K562 (cell line): ENCODE results near the gene RSPH9. TPM values are rescaled to one million over a fixed set of nuclear protein-coding genes. Genes with fewer than 3 reads are reported as not detected.

Experiments used
- E2F3 ChIP-seq: fragments of 250-450 bp; sonication (Bioruptor Pico); IDR thresholded peaks from 2 replicates; pipeline ENCODE4 v1.4.0; 2020; ENCODE audit warnings: mild to moderate bottlenecking
- ERF ChIP-seq: fragments of 450-650 bp; formaldehyde crosslinking; IDR thresholded peaks from 2 replicates; pipeline ENCODE4 v1.4.0; 2020; ENCODE audit warnings: mild to moderate bottlenecking, mixed read lengths
- ESRRB ChIP-seq: fragments of 250-450 bp; sonication (Bioruptor Pico); IDR thresholded peaks from 2 replicates; pipeline ENCODE4 v1.5.0; 2020; ENCODE audit warnings: mild to moderate bottlenecking, moderate library complexity, borderline replicate concordance
- SMAD3 ChIP-seq: fragments of 450-650 bp; formaldehyde crosslinking; conservative IDR thresholded peaks from 2 replicates; pipeline ENCODE4 v1.4.0; 2020; ENCODE audit warnings: mild to moderate bottlenecking
- TCF7L2 ChIP-seq: fragments of 150-350 bp; IDR thresholded peaks from 2 replicates; pipeline ENCODE4 v1.6.1; 2016; ENCODE audit warnings: low read depth, mild to moderate bottlenecking, low read length, moderate library complexity
- TCFL5 ChIP-seq: fragments of 250-450 bp; sonication (Bioruptor Pico); conservative IDR thresholded peaks from 2 replicates; pipeline ENCODE4 v1.6.1; 2021; ENCODE audit warnings: mild to moderate bottlenecking, moderate library complexity, matching md5 sums
- TEAD2 ChIP-seq: fragments of 450-650 bp; IDR thresholded peaks from 2 replicates; pipeline ENCODE4 v1.6.1; 2016; ENCODE audit warnings: missing genetic modification characterization, control low read depth, missing compliant biosample characterization
- ZNF24 ChIP-seq: fragments of 450-650 bp; IDR thresholded peaks from 2 replicates; pipeline ENCODE4 v1.6.1; 2016
- polyA plus RNA-seq, 8 experiments: library from polyadenylated mRNA; depleted of rRNA in 4 of 8; stranded (reverse) in 5 of 8; unstranded in 3 of 8; fragments of >200 nt; fragmentation: Nextera tagmentation in 2 of 8; fragmentation: Illumina TruSeq in 1 of 8; extraction: Ambion mirVana in 2 of 8; extraction: Trizol in 1 of 8; gene quantifications; 2 replicates each; pipeline versions ENCODE4 v1.2.1 to v1.2.3, GENCODE V29; 2011 to 2014; ENCODE audit warnings: inconsistent platforms in 1 of 8, missing spikeins in 1 of 8
- total RNA-seq, 7 experiments: library from RNA; depleted of rRNA in 6 of 7; stranded (reverse); fragments of >200 nt in 6 of 7; fragmentation: Illumina TruSeq in 2 of 7; extraction: Trizol in 2 of 7; gene quantifications; 2 replicates each; pipeline versions ENCODE4 v1.2.1 to v1.2.3, GENCODE V29; 2011 to 2021; ENCODE audit warnings: low replicate concordance in 1 of 7
- TF ChIP-seq, protein P1 (sequence below): fragments of 450-650 bp; IDR thresholded peaks from 2 replicates; pipeline ENCODE4 v1.6.1; 2016; ENCODE audit warnings: missing biosample characterization, missing genetic modification characterization
- TF ChIP-seq, protein P2 (sequence below), 2 experiments: fragments of 200-800 bp in 1 of 2; sonication (Bioruptor generic) in 1 of 2; sonication (generic) in 1 of 2; formaldehyde crosslinking in 1 of 2; IDR thresholded peaks in 1 of 2; conservative IDR thresholded peaks in 1 of 2; 2 replicates each; pipeline versions ENCODE4 v1.5.0 to v1.6.1; 2016 to 2020; ENCODE audit warnings: missing compliant biosample characterization in 1 of 2, missing genetic modification characterization in 1 of 2, missing genetic modification reagents in 1 of 2
- TF ChIP-seq, protein P3 (sequence below): fragments of 250-450 bp; sonication (Bioruptor Pico); IDR thresholded peaks from 2 replicates; pipeline ENCODE4 v1.6.1; 2021; ENCODE audit warnings: mild to moderate bottlenecking
- TF ChIP-seq, protein P4 (sequence below), 2 experiments: fragments of 450-650 bp; conservative IDR thresholded peaks; 2 replicates each; pipeline ENCODE4 v1.6.1; 2017; ENCODE audit warnings: mild to moderate bottlenecking in 2 of 2, moderate library complexity in 2 of 2
- TF ChIP-seq, protein P5 (sequence below): sonication (generic); formaldehyde crosslinking; IDR thresholded peaks from 2 replicates; pipeline ENCODE4 v1.8.1; 2023; ENCODE audit warnings: mild to moderate bottlenecking, missing genetic modification reagents
- TF ChIP-seq, protein P6 (sequence below), 2 experiments: IDR thresholded peaks; 2 replicates each; pipeline ENCODE4 v1.6.1; 2012; ENCODE audit warnings: improper control_type of control experiment in 2 of 2, low read depth in 2 of 2, low read length in 2 of 2, borderline replicate concordance in 1 of 2

The RSPH9 gene
- total and polyA plus RNA-seq, 9 of the 15 experiments (the other 6 are each of a cell fraction or from before 2014, with no cell fraction given): 0.05 to 0.60 (median 0.39) TPM; not detected in 6

DNA sequence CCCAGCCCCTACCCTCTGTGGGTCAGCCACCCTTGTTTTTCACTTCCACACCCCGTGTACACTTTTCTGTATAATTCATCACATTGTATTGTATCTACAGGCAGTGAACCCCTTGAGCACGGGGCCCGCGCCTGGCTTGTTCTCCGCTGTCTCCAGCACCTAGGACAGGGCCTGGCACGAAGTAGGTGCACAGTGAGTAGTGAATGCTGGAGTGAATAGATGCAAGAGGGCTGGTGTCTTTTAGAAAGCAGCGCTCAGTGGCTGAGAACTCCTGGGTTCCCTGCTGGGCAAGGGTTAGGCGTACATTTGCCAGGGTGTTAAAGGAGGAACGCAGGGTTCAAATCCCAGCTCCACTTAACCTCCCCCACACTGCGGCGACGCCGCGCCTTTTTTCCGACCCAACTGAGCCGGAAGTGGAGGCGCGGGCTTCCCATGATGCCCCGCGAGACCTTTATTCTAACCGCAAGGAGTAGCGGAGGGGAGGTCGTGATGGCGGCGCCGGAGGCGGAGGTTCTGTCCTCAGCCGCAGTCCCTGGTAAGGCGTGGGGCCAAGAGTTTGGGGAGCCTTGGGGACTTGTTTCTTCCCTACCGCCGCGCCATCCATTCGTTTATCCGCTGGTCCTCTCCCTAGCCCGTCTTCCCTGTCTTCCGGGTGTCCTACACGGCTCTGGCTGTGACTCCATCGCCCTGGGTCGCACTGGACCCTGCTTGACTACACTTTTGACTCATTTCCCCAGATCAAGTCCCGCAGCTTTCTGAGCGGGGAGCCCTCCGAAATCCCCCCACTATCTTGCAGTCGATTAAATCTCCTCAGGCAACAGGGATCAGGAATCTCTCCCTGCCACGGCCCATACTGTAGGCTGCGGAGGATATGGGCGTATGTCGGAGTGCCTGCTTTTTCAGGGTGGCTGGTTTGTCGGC lies 9.2 kb upstream of the RSPH9 start, which contains the start of gene MAD2L1BP (continued):
- TF ChIP-seq ESRRB (no peak; the same call in 1 of the 2 replicates), SMAD3 (no peak), ZNF24 (no peak; the same call in 1 of the 2 replicates), E2F3 (CRISPR knock-in tag) (peak; percentile 92), TCFL5 (no peak), TCF7L2 (0 out of 2 replicates have a peak, but pooled peaks have one; percentile 9), TEAD2 (tag) (no peak), ERF (CRISPR knock-in tag) (no peak)
- TF ChIP-seq, protein P1, sequence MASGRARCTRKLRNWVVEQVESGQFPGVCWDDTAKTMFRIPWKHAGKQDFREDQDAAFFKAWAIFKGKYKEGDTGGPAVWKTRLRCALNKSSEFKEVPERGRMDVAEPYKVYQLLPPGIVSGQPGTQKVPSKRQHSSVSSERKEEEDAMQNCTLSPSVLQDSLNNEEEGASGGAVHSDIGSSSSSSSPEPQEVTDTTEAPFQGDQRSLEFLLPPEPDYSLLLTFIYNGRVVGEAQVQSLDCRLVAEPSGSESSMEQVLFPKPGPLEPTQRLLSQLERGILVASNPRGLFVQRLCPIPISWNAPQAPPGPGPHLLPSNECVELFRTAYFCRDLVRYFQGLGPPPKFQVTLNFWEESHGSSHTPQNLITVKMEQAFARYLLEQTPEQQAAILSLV (tag): no peak
- TF ChIP-seq, protein P2, sequence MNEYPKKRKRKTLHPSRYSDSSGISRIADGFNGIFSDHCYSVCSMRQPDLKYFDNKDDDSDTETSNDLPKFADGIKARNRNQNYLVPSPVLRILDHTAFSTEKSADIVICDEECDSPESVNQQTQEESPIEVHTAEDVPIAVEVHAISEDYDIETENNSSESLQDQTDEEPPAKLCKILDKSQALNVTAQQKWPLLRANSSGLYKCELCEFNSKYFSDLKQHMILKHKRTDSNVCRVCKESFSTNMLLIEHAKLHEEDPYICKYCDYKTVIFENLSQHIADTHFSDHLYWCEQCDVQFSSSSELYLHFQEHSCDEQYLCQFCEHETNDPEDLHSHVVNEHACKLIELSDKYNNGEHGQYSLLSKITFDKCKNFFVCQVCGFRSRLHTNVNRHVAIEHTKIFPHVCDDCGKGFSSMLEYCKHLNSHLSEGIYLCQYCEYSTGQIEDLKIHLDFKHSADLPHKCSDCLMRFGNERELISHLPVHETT (CRISPR knock-in tag; conservative IDR thresholded peaks at IDR 0.05 in 1 of 2, IDR thresholded peaks at IDR 0.05 in 1 of 2): peak in 1 of 2 experiments; percentile 54; a peak in 1 of 4 replicates
- TF ChIP-seq, protein P3, sequence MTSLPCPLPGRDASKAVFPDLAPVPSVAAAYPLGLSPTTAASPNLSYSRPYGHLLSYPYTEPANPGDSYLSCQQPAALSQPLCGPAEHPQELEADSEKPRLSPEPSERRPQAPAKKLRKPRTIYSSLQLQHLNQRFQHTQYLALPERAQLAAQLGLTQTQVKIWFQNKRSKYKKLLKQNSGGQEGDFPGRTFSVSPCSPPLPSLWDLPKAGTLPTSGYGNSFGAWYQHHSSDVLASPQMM: no peak
- TF ChIP-seq, protein P4, sequence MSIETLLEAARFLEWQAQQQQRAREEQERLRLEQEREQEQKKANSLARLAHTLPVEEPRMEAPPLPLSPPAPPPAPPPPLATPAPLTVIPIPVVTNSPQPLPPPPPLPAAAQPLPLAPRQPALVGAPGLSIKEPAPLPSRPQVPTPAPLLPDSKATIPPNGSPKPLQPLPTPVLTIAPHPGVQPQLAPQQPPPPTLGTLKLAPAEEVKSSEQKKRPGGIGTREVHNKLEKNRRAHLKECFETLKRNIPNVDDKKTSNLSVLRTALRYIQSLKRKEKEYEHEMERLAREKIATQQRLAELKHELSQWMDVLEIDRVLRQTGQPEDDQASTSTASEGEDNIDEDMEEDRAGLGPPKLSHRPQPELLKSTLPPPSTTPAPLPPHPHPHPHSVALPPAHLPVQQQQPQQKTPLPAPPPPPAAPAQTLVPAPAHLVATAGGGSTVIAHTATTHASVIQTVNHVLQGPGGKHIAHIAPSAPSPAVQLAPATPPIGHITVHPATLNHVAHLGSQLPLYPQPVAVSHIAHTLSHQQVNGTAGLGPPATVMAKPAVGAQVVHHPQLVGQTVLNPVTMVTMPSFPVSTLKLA (conservative IDR thresholded peaks at IDR 0.05): no peak
- TF ChIP-seq, protein P5, sequence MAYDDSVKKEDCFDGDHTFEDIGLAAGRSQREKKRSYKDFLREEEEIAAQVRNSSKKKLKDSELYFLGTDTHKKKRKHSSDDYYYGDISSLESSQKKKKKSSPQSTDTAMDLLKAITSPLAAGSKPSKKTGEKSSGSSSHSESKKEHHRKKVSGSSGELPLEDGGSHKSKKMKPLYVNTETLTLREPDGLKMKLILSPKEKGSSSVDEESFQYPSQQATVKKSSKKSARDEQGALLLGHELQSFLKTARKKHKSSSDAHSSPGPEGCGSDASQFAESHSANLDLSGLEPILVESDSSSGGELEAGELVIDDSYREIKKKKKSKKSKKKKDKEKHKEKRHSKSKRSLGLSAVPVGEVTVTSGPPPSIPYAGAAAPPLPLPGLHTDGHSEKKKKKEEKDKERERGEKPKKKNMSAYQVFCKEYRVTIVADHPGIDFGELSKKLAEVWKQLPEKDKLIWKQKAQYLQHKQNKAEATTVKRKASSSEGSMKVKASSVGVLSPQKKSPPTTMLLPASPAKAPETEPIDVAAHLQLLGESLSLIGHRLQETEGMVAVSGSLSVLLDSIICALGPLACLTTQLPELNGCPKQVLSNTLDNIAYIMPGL (CRISPR knock-in tag): peak; percentile 49; the same call in 1 of the 2 replicates
- TF ChIP-seq, protein P6, sequence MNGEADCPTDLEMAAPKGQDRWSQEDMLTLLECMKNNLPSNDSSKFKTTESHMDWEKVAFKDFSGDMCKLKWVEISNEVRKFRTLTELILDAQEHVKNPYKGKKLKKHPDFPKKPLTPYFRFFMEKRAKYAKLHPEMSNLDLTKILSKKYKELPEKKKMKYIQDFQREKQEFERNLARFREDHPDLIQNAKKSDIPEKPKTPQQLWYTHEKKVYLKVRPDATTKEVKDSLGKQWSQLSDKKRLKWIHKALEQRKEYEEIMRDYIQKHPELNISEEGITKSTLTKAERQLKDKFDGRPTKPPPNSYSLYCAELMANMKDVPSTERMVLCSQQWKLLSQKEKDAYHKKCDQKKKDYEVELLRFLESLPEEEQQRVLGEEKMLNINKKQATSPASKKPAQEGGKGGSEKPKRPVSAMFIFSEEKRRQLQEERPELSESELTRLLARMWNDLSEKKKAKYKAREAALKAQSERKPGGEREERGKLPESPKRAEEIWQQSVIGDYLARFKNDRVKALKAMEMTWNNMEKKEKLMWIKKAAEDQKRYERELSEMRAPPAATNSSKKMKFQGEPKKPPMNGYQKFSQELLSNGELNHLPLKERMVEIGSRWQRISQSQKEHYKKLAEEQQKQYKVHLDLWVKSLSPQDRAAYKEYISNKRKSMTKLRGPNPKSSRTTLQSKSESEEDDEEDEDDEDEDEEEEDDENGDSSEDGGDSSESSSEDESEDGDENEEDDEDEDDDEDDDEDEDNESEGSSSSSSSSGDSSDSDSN (IDR thresholded peaks at IDR 0.05; ENCODE audit: borderline replicate concordance in 1 of 2, low read depth in 2 of 2, low read length in 2 of 2): no peak; a peak in 1 of 4 replicates
